ENCODE results near the gene CDH4. TPM values are rescaled to one million over a fixed set of nuclear protein-coding genes. Genes with fewer than 3 reads are reported as not detected.

CDH4 gene
- total and polyA plus RNA-seq, 9 of the 15 experiments (the other 6 are each of a cell fraction or from before 2014, with no cell fraction given): 0.04 TPM; not detected in 8

- ATAC-seq (no peak), FAIRE-seq (no peak), DNase-seq (ENCODE audit: extremely low read depth in 1 of 4, low spot score in 3 of 4) (no peak)
- Histone ChIP-seq H2AFZ (ENCODE audit: low read depth, low read length) (no peak overlapping the region), H3K79me2 (ENCODE audit: control insufficient read depth, insufficient read depth, low read length) (no peaks in the 10 kb centered on the region), H3K36me3 (ENCODE audit: control insufficient read depth, insufficient read depth, low read length) (no peaks in the 10 kb centered on the region), H3K4me1 (replicated peaks in 1 of 2; ENCODE audit: control insufficient read depth in 2 of 2, insufficient read depth in 2 of 2, low read length in 2 of 2) (no peaks in the 10 kb centered on the region), H3K9me3 (replicated peaks; ENCODE audit: control insufficient read depth, insufficient read depth, low read depth, low read length) (no peaks in the 10 kb centered on the region), H3K27me3 (ENCODE audit: control insufficient read depth in 2 of 2, insufficient read depth in 2 of 2, low read length in 2 of 2) (peaks cover 4 to 34% of the 10 kb centered on the region in 2 experiments; a peak in 3 of 5 replicates), H3K4me3 (no peak overlapping the region), H4K20me1 (replicated peaks; ENCODE audit: control insufficient read depth, insufficient read depth, low read length) (no peaks in the 10 kb centered on the region; the same call in 1 of the 2 replicates), H3K27ac (ENCODE audit: extremely low read depth, low read depth, low read length) (no peak overlapping the region), H3K9ac (ENCODE audit: insufficient read depth in 1 of 2, low read depth in 2 of 2, low read length in 2 of 2) (no peak overlapping the region), H3K9me1 (ENCODE audit: control insufficient read depth, insufficient read depth, low read length) (no peaks in the 10 kb centered on the region), H3K4me2 (ENCODE audit: insufficient read depth, low read length) (no peak overlapping the region)
- WGBS (ENCODE audit: insufficient coverage, low coverage, missing lambda C conversion rate): 0% methylated on average over 7 of the region's 7 CpGs
- in situ Hi-C loops (cut with MboI): no loop called here
- no TSS peak for BruUV-seq (replicated peaks)
- TF ChIP-seq MAZ (CRISPR knock-in tag; conservative IDR thresholded peaks at IDR 0.05 in 1 of 2, IDR thresholded peaks at IDR 0.05 in 1 of 2) (no peak), SIX5 (IDR thresholded peaks at IDR 0.05; ENCODE audit: borderline replicate concordance in 1 of 2, insufficient read depth in 1 of 2, low read depth in 1 of 2, low read length in 2 of 2) (no peak), ZNF277 (CRISPR knock-in tag; IDR thresholded peaks at IDR 0.05; ENCODE audit: borderline replicate concordance) (no peak), ZNF79 (CRISPR knock-in tag; IDR thresholded peaks at IDR 0.05; ENCODE audit: low read depth) (no peak), FOXP1 (CRISPR knock-in tag; IDR thresholded peaks at IDR 0.05) (no peak), GABPB2 (CRISPR knock-in tag; conservative IDR thresholded peaks at IDR 0.05) (no peak), ZNF395 (CRISPR knock-in tag; IDR thresholded peaks at IDR 0.05) (no peak), ZNF644 (tag; IDR thresholded peaks at IDR 0.05; ENCODE audit: low read depth) (no peak), KAT2B (IDR thresholded peaks at IDR 0.05; ENCODE audit: low read depth, low read length) (no peak), CBFB (CRISPR knock-in tag; IDR thresholded peaks at IDR 0.05) (no peak), DMBX1 (CRISPR knock-in tag; IDR thresholded peaks at IDR 0.05; ENCODE audit: borderline replicate concordance) (no peak)
- ChIA-PET POLR2A (no interaction called here), CTCF (ENCODE audit: low intra/inter-chr PET ratio) (no interaction called here)
- intact Hi-C loops (cut with micrococcal nuclease): no loop called here
Measured at GRCh38 chr20:61416546-61416945, 164.5 kb downstream of the CDH4 start.
